ENCODE data around the gene MACROD2.
A peak's percentile ranks its signal among the peaks of the same experiment; 100 is the strongest.
"Not testable (repeated sequence)": the region's sequence is repeated elsewhere in the genome, so short reads cannot be mapped to it uniquely, and the experiment has no call there.

MACROD2 gene

GRCh38 chr20:15144916-15145315 lies 1149.6 kb downstream of the MACROD2 start:
- DNase-seq = no peak

GRCh38 chr20:15146948-15147347 lies 1151.6 kb downstream of the MACROD2 start:
- DNase-seq = no peak

GRCh38 chr20:15154070-15154469 lies 1158.8 kb downstream of the MACROD2 start:
- no peak for DNase-seq

- no peak for DNase-seq
Observed at GRCh38 chr20:15155848-15156401, 1160.6 kb downstream of the MACROD2 start.

- DNase-seq = no peak
Observed at GRCh38 chr20:15158533-15158932, 1163.2 kb downstream of the MACROD2 start.

- no peak for DNase-seq
Observed at GRCh38 chr20:15162079-15162647, 1166.8 kb downstream of the MACROD2 start.

- no peak for DNase-seq
Observed at GRCh38 chr20:15163632-15164031, 1168.3 kb downstream of the MACROD2 start.

- DNase-seq = no peak
Observed at GRCh38 chr20:15164726-15165125, 1169.4 kb downstream of the MACROD2 start.

- DNase-seq = no peak
Observed at GRCh38 chr20:15166744-15167143, 1171.4 kb downstream of the MACROD2 start.

- DNase-seq = no peak
Observed at GRCh38 chr20:15171016-15171415, 1175.7 kb downstream of the MACROD2 start.

- DNase-seq = no peak
Observed at GRCh38 chr20:15176929-15177328, 1181.6 kb downstream of the MACROD2 start.

- no peak for DNase-seq
Observed at GRCh38 chr20:15178581-15178980, 1183.3 kb downstream of the MACROD2 start.

GRCh38 chr20:15179381-15179780 lies 1184.1 kb downstream of the MACROD2 start:
- DNase-seq = no peak

- no peak for DNase-seq
Observed at GRCh38 chr20:15179781-15180180, 1184.5 kb downstream of the MACROD2 start.

- no peak for DNase-seq
Observed at GRCh38 chr20:15185322-15185721, 1190.0 kb downstream of the MACROD2 start.

GRCh38 chr20:15185913-15186312 lies 1190.6 kb downstream of the MACROD2 start:
- DNase-seq = no peak

GRCh38 chr20:15187612-15188011 lies 1192.3 kb downstream of the MACROD2 start:
- no peak for DNase-seq

GRCh38 chr20:15188415-15188814 lies 1193.1 kb downstream of the MACROD2 start:
- DNase-seq = no peak

GRCh38 chr20:15191082-15191723 lies 1195.9 kb downstream of the MACROD2 start:
- no peak for DNase-seq

- no peak for DNase-seq
Observed at GRCh38 chr20:15195378-15195777, 1200.1 kb downstream of the MACROD2 start.

GRCh38 chr20:15196547-15197255 lies 1201.4 kb downstream of the MACROD2 start:
- DNase-seq = peak; percentile 3

GRCh38 chr20:15198017-15198416 lies 1202.7 kb downstream of the MACROD2 start:
- DNase-seq = not testable (repeated sequence)

- no peak for DNase-seq
Observed at GRCh38 chr20:15199698-15200097, 1204.4 kb downstream of the MACROD2 start.

- no peak for DNase-seq
Observed at GRCh38 chr20:15200147-15200565, 1204.8 kb downstream of the MACROD2 start.

Data from NCI-H1092 (cell line).